Sigmoid colon (tissue), 4 donors: ENCODE results near the gene SPRR5.

ENCODE experiments used
- EP300 ChIP-seq, 4 donors: sonication (generic); formaldehyde crosslinking; IDR thresholded peaks; one replicate each; pipeline ENCODE4 v1.6.1; 2017; ENCODE audit warnings: antibody characterized with exemption in 4 of 4
- POLR2A ChIP-seq, 2 donors: fragments of 450-650 bp; IDR thresholded peaks; one replicate each; pipeline ENCODE4 v1.6.1; 2016; ENCODE audit warnings: antibody characterized with exemption in 2 of 2, mild to moderate bottlenecking in 2 of 2, moderate library complexity in 2 of 2
- POLR2AphosphoS5 ChIP-seq, 4 donors: sonication (generic); formaldehyde crosslinking; IDR thresholded peaks; one replicate each; pipeline ENCODE4 v1.6.1; 2017; ENCODE audit warnings: antibody characterized with exemption in 4 of 4
- TF ChIP-seq, protein P1 (sequence below), 4 experiments: fragments of 450-650 bp in 3 of 4; fragments of 200-600 bp in 1 of 4; IDR thresholded peaks; one replicate each; pipeline ENCODE4 v1.5.1; 2016 to 2019; ENCODE audit warnings: antibody characterized with exemption in 4 of 4, mild to moderate bottlenecking in 3 of 4, moderate library complexity in 2 of 4

GRCh38 chr1:152983743-152984142 lies 36.7 kb downstream of the SPRR5 start, which contains the start of gene SPRR1A:
- TF ChIP-seq, protein P1, sequence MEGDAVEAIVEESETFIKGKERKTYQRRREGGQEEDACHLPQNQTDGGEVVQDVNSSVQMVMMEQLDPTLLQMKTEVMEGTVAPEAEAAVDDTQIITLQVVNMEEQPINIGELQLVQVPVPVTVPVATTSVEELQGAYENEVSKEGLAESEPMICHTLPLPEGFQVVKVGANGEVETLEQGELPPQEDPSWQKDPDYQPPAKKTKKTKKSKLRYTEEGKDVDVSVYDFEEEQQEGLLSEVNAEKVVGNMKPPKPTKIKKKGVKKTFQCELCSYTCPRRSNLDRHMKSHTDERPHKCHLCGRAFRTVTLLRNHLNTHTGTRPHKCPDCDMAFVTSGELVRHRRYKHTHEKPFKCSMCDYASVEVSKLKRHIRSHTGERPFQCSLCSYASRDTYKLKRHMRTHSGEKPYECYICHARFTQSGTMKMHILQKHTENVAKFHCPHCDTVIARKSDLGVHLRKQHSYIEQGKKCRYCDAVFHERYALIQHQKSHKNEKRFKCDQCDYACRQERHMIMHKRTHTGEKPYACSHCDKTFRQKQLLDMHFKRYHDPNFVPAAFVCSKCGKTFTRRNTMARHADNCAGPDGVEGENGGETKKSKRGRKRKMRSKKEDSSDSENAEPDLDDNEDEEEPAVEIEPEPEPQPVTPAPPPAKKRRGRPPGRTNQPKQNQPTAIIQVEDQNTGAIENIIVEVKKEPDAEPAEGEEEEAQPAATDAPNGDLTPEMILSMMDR (IDR thresholded peaks at IDR 0.05), result no peak
- TF ChIP-seq POLR2A (IDR thresholded peaks at IDR 0.05), result no peak
- TF ChIP-seq POLR2AphosphoS5 (IDR thresholded peaks at IDR 0.05), result no peak
- TF ChIP-seq EP300 (IDR thresholded peaks at IDR 0.05), result no peak
